Measurements from ENCODE around the gene ZCCHC7.

GRCh38 chr9:37100327-37100726 is 20.0 kb upstream of the ZCCHC7 start:
- TF ChIP-seq, protein P1, sequence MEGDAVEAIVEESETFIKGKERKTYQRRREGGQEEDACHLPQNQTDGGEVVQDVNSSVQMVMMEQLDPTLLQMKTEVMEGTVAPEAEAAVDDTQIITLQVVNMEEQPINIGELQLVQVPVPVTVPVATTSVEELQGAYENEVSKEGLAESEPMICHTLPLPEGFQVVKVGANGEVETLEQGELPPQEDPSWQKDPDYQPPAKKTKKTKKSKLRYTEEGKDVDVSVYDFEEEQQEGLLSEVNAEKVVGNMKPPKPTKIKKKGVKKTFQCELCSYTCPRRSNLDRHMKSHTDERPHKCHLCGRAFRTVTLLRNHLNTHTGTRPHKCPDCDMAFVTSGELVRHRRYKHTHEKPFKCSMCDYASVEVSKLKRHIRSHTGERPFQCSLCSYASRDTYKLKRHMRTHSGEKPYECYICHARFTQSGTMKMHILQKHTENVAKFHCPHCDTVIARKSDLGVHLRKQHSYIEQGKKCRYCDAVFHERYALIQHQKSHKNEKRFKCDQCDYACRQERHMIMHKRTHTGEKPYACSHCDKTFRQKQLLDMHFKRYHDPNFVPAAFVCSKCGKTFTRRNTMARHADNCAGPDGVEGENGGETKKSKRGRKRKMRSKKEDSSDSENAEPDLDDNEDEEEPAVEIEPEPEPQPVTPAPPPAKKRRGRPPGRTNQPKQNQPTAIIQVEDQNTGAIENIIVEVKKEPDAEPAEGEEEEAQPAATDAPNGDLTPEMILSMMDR (IDR thresholded peaks at IDR 0.05; ENCODE audit: low read depth, low read length, poor library complexity, severe bottlenecking), result no peak
- no peak for TF ChIP-seq EZH2phosphoT487 (IDR thresholded peaks at IDR 0.05; ENCODE audit: borderline replicate concordance, low read length)
